ENCODE data around the gene SFTA2.
"Not testable (repeated sequence)": the region's sequence is repeated elsewhere in the genome, so short reads cannot be mapped to it uniquely, and the experiment has no call there.

The SFTA2 gene

DNA sequence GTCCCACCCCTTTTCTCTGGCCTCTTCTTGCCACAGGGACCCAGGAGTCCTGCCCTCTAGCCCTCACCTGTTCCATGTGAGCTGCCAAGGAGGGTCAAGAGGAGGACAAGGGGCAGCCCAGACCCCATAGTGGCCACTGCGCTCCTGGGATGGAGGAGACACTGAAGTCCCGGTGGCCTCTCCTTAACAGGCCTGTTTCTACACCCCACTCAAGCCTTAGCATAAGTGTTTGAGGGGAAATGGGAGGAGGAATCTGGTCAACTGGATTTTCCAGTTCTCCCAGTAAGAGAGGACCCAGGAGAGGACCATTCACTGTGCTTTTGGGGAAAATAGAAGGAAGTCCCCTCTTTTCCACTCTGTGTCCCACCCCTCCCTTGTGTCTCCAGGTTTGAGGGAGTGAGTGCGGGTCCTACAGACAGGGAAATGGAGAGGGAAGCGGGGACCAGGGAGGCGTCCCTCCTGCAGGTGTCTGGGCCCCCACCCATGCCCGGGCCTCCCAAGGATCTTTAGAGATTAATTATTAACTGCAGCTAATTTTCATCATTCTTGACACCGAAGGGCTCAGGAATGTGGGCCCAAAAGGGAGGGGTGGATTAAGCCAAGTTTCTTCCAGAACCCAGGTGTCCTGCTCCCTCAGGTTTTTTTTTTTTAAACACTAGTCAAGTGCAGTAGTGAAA lies at the start of gene SFTA2:
TSS of gene SFTA2 (minus strand) at position 202 of the 677 bp plus-strand sequence. CDS start at position 128, 74 bp downstream.
- no peak for DNase-seq

DNA sequence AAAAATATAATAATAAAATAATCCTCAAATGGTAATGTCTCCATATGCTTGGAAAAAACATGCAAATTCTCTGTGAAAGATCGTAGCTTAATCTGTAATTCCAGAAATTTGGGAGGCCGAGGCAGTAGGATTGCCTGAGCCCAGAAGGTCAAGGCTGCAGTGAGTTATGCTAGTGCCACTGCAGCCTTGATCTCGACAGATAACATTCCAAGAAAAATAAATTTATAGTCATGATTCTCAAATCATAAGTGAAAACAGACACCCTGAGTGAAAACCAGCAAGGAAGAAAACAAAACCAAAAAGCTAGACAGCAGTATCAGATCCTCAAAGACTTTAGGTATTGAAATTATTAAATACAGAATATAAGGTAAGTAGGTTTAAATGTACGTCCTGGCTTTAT lies 47.7 kb upstream of the SFTA2 start:
- DNase-seq = no peak

DNA sequence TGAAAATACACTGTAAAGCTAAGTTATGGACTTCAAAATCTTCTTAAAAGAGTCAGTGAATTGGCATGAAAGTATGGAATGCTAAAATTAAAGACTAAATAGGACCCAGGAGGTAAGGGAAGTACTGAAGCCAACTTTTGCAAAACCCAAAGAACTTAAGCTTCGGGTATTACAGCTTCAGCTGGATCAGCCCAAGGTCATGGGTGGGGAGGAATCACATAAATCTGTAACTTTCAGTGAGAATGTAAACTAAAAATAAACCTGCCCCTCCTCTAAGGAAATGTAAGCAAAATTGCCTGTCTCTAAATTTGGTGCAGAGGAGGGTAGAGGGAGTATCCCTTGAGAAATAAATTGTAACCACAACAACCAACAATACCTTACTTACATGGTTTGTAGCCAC lies 47.2 kb upstream of the SFTA2 start:
- DNase-seq = no peak

DNA sequence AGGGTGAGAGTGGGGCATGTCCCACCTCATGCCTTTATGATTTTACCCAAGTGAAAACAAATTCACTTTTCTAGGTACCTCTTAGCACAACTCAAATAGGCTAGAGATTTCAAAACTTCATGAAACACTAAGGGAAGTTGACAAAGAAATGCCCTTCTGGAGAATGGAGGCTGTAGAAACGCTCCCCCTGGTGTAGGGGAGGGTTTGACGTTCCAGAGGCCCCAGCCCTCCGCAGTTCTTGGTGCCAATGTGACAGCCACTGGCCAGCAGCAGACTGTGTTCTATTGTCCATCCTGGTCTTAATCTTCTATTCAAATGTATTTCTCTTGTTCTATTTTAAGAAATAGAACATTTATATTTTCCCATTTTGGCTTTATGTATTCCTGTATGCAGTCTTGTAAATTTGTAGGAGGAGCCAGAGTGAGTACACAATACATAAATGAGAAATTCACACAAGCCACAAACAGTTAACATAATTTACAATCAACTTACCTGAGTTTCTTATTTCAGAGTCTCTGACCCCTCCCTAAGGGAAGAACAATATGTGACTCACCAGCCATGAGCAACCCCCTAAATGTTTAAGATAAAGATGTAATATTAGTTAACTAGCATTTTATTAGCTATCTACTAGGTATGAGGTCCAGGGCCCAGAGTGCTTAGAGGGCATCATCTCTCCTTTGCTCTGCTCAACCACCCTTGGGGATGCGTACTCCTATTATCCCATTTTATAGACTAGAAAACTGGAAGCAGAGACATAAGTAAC lies 42.7 kb upstream of the SFTA2 start:
- DNase-seq = no peak

- no peak for DNase-seq
Measured at GRCh38 chr6:30972816-30973215, 40.8 kb upstream of the SFTA2 start.

- no peak for DNase-seq
Measured at GRCh38 chr6:30970946-30971345, 39.0 kb upstream of the SFTA2 start.

DNA sequence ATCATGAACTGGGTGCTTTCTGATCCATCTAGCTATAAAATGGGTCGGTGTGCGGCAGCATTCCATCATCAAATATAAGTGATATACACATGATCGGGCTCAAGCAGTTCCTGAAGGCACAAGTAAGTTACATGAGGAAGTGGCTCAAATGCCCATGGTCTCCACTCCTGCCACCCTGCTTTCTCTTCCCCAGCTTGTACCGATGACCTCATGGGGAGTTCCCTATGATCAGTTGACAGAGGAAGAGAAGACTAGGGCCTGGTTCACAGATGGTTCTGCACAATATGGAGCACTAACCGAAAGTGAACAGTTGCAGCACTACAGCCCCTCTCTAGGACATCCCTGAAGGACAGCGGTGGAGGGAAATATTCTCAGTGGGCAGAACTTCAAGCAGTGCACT lies 37.2 kb upstream of the SFTA2 start:
- not testable (repeated sequence) for DNase-seq

DNA sequence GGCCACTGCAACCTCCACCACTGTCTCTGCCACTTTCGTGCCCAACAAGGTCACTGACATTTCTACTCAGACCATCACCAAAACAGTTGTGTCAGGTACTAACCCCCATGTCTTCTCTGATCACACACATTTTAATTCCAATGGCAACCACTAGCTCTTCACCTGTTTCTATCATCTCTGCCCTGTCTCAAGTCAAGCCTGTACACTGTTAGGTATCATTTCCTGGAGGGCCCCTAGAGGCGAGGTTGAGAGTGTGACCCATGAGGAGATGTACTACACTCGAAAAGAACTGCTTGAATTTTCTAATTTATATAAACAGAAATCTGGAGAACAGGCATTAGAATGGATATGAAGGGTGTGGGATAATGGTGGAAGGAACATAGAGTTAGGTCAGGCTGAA lies 34.2 kb upstream of the SFTA2 start:
- no peak for DNase-seq

DNA sequence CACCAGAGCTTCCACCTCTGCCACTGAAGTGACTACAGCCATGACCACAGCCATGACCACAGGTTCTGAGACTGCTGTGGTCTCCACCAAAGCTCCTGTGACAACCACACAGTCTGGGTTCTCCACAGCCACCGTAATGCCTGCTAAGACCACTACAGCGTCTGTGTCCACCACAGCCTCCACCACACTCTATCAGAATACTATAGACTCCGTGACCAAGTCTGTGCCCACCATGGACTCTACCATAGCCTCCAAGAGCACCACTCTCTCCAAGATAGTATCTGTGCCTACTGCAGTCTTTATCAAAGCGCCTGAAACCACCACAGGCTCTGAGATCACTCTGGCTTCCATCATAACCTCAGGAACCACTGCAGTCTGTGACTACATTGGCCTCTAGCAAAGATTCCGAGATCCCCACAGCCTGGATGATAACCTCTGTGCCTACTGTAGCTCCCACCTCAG lies 33.2 kb upstream of the SFTA2 start:
- DNase-seq = no peak

GRCh38 chr6:30964075-30964474 lies 32.1 kb upstream of the SFTA2 start:
- DNase-seq = no peak

- DNase-seq = no peak
Measured at GRCh38 chr6:30963641-30964040, 31.7 kb upstream of the SFTA2 start.

DNA sequence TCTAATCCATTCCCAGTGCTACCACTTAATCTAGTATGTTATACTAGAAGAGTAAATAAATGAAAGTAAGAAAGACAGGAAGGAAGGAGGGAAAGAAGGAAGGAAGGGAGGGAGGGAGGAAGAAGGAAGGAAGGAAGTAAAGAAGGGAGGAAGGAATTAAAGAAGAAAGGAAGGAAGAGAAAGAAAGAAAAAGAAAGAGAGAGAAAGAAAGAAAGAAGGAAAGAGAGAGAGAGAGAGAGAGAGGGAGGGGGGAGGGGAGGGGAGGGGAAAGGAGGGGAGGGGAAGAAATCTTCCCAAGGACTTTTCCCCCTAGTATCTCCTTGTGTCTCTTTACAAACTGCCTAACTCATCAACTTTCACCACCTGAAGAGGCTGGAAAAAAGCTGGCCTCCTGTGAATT lies 30.7 kb upstream of the SFTA2 start:
- DNase-seq = no peak

DNA sequence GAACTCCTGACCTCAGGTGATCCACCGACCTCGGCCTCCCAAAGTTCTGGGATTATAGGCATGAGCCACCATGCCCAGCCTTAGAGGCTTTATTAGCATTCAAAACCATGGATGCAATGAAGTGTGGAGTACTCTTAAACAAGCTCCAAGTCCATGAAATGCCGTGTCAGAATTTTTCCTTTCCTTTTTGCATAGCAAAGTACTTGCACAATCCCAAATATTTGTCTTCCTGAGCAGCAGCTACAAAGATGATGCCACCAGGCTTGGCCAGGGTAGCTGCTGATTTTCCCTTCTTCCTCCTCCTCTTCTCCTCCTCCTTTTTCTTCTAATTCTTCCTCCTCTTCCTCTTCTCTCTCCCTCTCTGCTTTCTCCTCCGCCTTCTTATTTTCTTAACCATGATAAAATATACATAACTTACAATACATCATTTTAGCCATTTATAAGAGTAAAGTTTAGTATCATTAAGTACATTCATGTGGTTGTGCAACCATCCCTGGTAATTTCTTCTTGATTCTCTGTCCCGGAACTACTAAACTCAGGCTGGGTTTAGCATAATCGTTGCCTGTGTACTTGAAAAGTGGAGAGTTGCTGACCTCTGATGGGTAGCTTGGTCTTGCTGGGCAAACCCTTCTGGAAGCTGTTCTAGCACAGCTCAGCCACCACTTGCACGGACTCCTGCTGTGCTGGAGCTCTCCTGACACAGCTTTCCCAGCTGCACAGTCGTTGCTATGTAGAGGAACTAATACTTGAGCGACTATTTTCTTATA lies 29.1 kb upstream of the SFTA2 start:
- DNase-seq = no peak

DNA sequence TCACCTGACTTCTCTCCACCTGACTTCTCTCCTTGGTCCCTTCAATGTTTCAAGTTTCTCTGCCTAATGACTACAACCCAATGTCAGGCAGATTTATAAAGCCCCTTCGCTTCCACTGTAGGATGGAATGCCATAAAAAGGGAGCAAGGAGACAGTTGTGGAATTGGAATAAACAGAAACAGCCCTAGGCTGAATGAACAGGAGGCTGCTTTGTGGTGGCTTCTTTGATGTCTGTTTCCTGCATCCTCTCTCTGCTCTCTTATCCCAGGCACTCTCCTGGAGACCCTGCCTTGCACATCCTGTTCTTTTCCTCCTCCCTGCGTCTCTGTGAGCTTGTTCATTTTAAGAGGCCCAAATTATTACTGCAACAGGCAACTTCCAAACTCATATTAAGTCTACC lies 25.7 kb upstream of the SFTA2 start:
- DNase-seq = no peak

DNA sequence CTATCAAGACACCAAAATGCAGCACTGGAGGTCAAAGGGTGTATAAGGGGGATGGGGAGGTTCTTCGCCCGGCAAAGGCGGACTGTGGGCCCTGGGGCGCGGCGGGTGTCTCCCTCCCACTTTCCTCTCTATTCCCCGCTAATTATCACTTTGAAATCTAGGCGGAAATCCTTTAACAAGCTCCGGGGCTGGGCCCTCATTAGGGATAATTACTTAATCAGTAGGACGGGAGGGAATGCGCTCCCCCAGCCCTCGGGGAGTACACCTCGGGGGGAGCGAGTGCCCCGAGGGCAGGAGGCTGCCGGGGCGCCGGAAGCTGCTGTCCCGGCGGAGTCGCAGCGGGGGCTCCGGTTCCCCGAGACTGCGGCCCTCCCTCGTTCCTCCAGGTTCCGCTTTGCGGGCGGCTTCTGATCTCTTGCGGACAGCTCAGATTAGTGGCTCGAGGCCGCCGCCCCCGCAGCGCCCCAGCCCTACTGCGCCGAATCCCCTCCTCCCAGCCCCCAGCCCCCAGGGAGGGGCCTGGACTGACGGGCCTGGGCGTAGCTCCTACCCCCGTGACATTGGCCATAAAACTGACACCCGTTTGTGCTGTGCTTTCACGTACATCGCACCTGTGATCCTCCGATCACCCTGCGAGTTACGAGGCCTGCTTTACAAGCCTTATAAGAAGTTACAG lies 23.5 kb upstream of the SFTA2 start:
- DNase-seq = peak; percentile 92

- DNase-seq = no peak
Measured at GRCh38 chr6:30954631-30955366, 22.8 kb upstream of the SFTA2 start.

GRCh38 chr6:30951907-30952469 lies 20.0 kb upstream of the SFTA2 start:
- DNase-seq = no peak

GRCh38 chr6:30948811-30949210 lies 16.8 kb upstream of the SFTA2 start:
- no peak for DNase-seq

- DNase-seq = no peak
Measured at GRCh38 chr6:30947231-30947630, 15.3 kb upstream of the SFTA2 start.

DNA sequence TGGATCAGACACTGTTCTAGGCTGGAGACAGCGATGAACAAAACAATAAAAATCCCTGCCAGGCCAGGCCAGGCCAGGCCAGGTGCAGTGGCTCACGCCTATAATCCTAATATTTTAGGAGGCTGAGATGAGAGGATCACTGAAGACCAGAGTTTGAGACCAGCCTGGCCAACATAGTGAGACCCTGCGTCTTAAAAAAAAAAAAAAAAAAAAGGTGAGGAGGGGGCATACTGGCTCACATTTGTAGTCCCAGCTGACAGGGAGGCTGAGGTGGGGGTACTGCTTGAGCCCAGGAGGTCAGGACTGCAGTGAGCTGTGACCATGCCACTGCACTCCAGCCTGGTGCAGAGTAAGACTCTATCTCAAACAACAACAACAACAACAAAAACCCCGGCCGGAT lies 13.3 kb upstream of the SFTA2 start:
- DNase-seq = no peak

DNA sequence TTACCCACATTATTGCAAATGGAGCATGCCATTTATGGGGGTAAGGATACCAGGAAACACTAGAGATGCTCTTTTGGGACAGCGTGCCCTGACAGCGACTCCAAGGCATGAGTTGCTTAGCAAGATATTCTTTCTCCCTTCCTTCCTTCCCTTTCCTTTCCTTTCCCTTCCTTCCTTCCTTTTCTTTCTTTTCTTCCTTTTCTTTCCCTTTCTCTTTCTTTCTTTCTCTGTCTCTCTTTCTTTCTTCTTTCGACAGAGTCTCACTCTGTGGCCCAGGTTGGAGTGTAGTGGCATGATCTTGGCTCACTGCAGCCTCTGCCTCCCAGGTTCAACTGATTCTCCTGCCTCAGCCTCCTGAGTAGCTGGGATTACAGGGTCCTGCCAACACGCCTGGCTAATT lies 12.1 kb upstream of the SFTA2 start:
- DNase-seq = no peak
